Central memory CD8-positive, alpha-beta T cell (primary cell): ENCODE results near the gene ORMDL3.
A peak's percentile ranks its signal among the peaks of the same experiment; 100 is the strongest.

Source experiments
- ATAC-seq: fragments of 150-1000 bp; cut with Tn5 transposase; replicated peaks from 2 replicates; pipeline ENCODE4 v1.10.0; 2022; ENCODE audit warnings: mild to moderate bottlenecking, moderate FRiP score, moderate number of reproducible peaks; ENCODE audit not compliant: poor library complexity, severe bottlenecking; ENCODE audit errors: extremely low read depth
- DNase-seq, 2 donors: peaks; one replicate each; pipeline ENCODE4 v3.0.0; 2021; ENCODE audit warnings: low spot score in 2 of 2
- H3K27ac Mint-ChIP-seq: one replicate; pipeline ENCODE4 v1.8.0; 2022; ENCODE audit warnings: low read depth, mild to moderate bottlenecking, moderate library complexity, mixed read lengths
- H3K27me3 Mint-ChIP-seq: one replicate; pipeline ENCODE4 v1.8.0; 2022; ENCODE audit warnings: mixed read lengths
- H3K36me3 Mint-ChIP-seq: one replicate; pipeline ENCODE4 v1.8.0; 2022; ENCODE audit warnings: mild to moderate bottlenecking, moderate library complexity, mixed read lengths; ENCODE audit not compliant: insufficient read depth
- H3K4me1 Mint-ChIP-seq: one replicate; pipeline ENCODE4 v1.8.0; 2022; ENCODE audit warnings: mixed read lengths
- H3K4me3 Mint-ChIP-seq: one replicate; pipeline ENCODE4 v1.8.0; 2022; ENCODE audit warnings: mild to moderate bottlenecking, moderate library complexity, mixed read lengths
- H3K9me3 Mint-ChIP-seq: one replicate; pipeline ENCODE4 v1.8.0; 2022; ENCODE audit warnings: mixed read lengths

The ORMDL3 gene

DNA sequence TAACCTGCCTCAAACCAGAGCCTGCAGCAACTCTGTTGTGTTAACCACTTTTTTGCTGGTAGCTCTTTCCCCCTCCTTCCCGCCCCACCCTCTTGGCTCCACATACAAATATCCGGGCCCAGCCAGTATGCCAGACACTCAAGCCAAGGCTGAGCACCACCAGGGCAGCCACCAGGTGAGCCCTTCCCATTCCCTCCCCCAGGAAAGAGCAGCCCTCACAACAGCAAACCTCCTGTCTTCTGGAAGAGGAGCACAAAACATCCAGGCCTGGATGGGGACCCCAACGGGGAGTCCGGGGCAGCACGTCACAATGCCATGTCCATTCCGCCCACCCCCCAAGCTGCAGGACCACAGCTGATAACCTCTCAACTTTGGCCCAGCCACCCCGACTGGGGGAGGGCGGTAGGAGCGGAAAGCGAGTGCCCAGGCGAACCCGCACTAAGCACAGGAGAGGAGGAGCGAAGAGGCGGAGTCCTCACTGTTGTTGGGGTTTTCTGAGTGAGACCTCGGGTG, 757 bp downstream of the ORMDL3 start:
- H3K36me3 Mint-ChIP-seq = peaks cover 31% of the 10 kb centered on the region
- H3K9me3 Mint-ChIP-seq = no peaks in the 10 kb centered on the region
- peak; percentile 77 for ATAC-seq
- peaks cover 54% of the 10 kb centered on the region for H3K4me1 Mint-ChIP-seq
- H3K27me3 Mint-ChIP-seq = no peaks in the 10 kb centered on the region
- peak overlapping the region; percentile 78 for H3K27ac Mint-ChIP-seq
- DNase-seq = peak; percentile 37 to 60
- peak overlapping the region; percentile 94 for H3K4me3 Mint-ChIP-seq

DNA sequence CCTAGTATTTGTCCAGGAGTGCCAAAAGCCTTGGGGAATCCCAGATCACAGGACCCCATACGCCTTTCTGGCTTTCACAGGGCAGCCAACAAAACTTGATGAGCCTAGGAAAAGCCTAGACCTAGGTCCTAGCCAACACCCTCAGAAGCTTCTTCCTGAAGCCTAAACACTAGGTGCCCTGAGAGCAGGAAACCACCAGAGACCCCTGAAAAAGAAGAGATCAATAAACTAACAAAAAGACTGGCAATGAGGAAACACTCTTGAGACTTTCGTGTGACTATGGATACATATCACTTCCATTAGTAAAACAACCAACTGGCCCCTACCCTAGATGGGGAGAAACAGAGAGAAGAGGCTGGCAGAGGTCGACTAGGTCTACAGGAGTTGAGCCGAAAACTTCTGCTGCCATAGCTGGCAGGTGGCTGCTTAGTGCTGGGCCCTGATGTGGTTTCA, 1.2 kb downstream of the ORMDL3 start:
- Mint-ChIP-seq H3K27me3 (no peaks in the 10 kb centered on the region), H3K36me3 (peaks cover 33% of the 10 kb centered on the region), H3K4me1 (peaks cover 59% of the 10 kb centered on the region), H3K9me3 (no peaks in the 10 kb centered on the region), H3K27ac (peak overlapping the region; percentile 78), H3K4me3 (peak overlapping the region; percentile 94)
- DNase-seq (no peak), ATAC-seq (no peak)

GRCh38 chr17:39925282-39926134, 1.9 kb downstream of the ORMDL3 start:
- no peaks in the 10 kb centered on the region for H3K9me3 Mint-ChIP-seq
- peaks cover 65% of the 10 kb centered on the region for H3K4me1 Mint-ChIP-seq
- peak overlapping the region; percentile 78 for H3K27ac Mint-ChIP-seq
- DNase-seq (no peak), ATAC-seq (no peak)
- H3K27me3 Mint-ChIP-seq = no peaks in the 10 kb centered on the region
- H3K36me3 Mint-ChIP-seq = peaks cover 33% of the 10 kb centered on the region
- H3K4me3 Mint-ChIP-seq = peak overlapping the region; percentile 94

GRCh38 chr17:39924691-39925055, 2.7 kb downstream of the ORMDL3 start:
- H3K4me3 Mint-ChIP-seq = peak overlapping the region; percentile 94
- no peak for ATAC-seq
- peak overlapping the region; percentile 78 for H3K27ac Mint-ChIP-seq
- H3K27me3 Mint-ChIP-seq = no peaks in the 10 kb centered on the region
- H3K4me1 Mint-ChIP-seq = peaks cover 71% of the 10 kb centered on the region
- DNase-seq = no peak
- H3K36me3 Mint-ChIP-seq = peaks cover 37% of the 10 kb centered on the region
- no peaks in the 10 kb centered on the region for H3K9me3 Mint-ChIP-seq

- no peaks in the 10 kb centered on the region for H3K9me3 Mint-ChIP-seq
- no peak for DNase-seq
- peak overlapping the region; percentile 94 for H3K4me3 Mint-ChIP-seq
- H3K27me3 Mint-ChIP-seq = no peaks in the 10 kb centered on the region
- H3K27ac Mint-ChIP-seq = peak overlapping the region; percentile 72
- H3K4me1 Mint-ChIP-seq = peaks cover 75% of the 10 kb centered on the region
- H3K36me3 Mint-ChIP-seq = peaks cover 42% of the 10 kb centered on the region
- no peak for ATAC-seq
These were observed 3.3 kb downstream of the ORMDL3 start for GRCh38 chr17:39923836-39924690.

GRCh38 chr17:39923230-39923629, 4.2 kb downstream of the ORMDL3 start:
- Mint-ChIP-seq H3K9me3 (no peaks in the 10 kb centered on the region), H3K4me3 (peak overlapping the region; percentile 94), H3K27ac (peak overlapping the region; percentile 72), H3K4me1 (peaks cover 83% of the 10 kb centered on the region), H3K27me3 (no peaks in the 10 kb centered on the region), H3K36me3 (peaks cover 42% of the 10 kb centered on the region)
- DNase-seq (no peak), ATAC-seq (no peak)

GRCh38 chr17:39922006-39922405, 5.4 kb downstream of the ORMDL3 start:
- H3K27me3 Mint-ChIP-seq = no peaks in the 10 kb centered on the region
- H3K36me3 Mint-ChIP-seq = peaks cover 47% of the 10 kb centered on the region
- peaks cover 84% of the 10 kb centered on the region for H3K4me1 Mint-ChIP-seq
- no peak for ATAC-seq
- no peaks in the 10 kb centered on the region for H3K9me3 Mint-ChIP-seq
- H3K27ac Mint-ChIP-seq = peak overlapping the region; percentile 16
- DNase-seq = no peak
- H3K4me3 Mint-ChIP-seq = peak overlapping the region; percentile 27

DNA sequence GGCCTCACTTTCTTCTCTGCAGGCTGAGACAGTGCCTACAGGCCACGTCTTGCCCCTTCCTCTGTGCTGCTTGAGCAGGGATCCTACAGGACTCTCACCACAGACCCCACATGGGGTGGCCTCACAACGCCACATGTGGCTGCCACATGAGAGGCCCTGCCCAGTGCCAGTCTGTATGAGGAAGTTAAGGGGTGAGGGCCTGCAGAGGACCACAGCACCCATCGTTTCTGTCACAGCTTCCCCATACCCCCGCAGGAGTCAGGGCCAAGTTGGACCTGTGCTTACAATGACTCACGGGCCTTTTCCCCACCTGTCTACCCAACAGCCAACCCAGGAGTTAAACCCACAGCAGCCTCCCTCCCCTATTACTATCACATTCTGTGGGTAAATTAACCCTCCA, 6.1 kb downstream of the ORMDL3 start:
- ATAC-seq (no peak), DNase-seq (no peak)
- Mint-ChIP-seq H3K36me3 (peaks cover 44% of the 10 kb centered on the region), H3K4me1 (peaks cover 84% of the 10 kb centered on the region), H3K27me3 (no peaks in the 10 kb centered on the region), H3K27ac (peak overlapping the region; percentile 82), H3K4me3 (peak overlapping the region; percentile 27), H3K9me3 (no peaks in the 10 kb centered on the region)

GRCh38 chr17:39920218-39921210, 6.9 kb downstream of the ORMDL3 start:
- ATAC-seq = peak; percentile 38
- Mint-ChIP-seq H3K27me3 (no peaks in the 10 kb centered on the region), H3K4me3 (peak overlapping the region; percentile 27), H3K9me3 (no peaks in the 10 kb centered on the region), H3K36me3 (peaks cover 42% of the 10 kb centered on the region), H3K27ac (peak overlapping the region; percentile 82), H3K4me1 (peaks cover 76% of the 10 kb centered on the region)
- no peak for DNase-seq

DNA sequence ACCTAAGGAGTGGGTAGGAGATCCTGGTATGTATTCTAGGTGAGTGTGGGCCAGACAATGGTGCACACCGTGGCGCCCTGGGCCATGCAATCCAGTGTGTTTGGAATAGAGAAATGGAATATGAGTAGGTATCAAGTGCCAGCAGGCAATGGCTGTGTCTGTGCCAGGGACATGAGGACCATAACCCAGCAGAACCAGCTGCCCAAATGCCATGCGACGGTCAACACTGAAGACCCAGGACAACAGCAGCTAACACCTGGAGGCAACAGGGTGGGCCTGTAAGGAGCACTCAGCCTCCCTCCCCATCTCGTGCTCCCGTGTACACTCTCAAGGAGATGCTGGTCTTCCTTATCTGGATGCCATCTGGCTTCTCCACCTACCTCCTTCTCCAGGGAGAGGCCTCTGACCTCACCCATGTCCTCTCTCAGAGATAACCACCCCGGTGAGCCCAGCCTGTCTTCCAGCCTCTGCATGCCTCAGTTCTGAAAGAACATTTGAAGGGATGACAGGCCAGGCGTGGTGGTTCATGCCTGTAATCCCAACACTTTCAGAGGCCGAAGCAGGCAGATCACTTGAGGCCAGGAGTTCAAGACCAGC, 8.2 kb downstream of the ORMDL3 start:
- Mint-ChIP-seq H3K9me3 (no peaks in the 10 kb centered on the region), H3K27me3 (no peaks in the 10 kb centered on the region), H3K36me3 (peaks cover 44% of the 10 kb centered on the region), H3K4me3 (peak overlapping the region; percentile 41), H3K27ac (no peak overlapping the region), H3K4me1 (peaks cover 64% of the 10 kb centered on the region)
- ATAC-seq (no peak), DNase-seq (no peak)

DNA sequence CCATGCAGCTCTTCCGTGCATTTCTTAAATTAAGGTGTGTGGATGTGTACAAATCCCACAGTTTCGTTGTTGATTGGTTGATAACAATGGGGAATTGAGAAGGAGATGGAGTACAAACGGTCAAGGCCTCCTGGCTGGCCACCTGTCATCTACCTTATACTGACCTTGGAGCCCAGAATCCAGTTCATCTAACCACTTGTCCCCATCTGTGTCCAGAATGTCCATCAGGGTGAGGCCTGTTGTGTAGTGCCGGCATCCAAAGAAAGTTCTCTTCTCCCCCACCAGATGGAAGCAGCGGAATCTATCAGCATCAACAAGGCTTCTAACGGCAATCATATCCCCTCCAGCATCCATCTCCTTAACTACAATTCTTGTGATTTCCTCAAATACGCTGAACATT, 10.5 kb downstream of the ORMDL3 start:
- no peaks in the 10 kb centered on the region for H3K9me3 Mint-ChIP-seq
- H3K27me3 Mint-ChIP-seq = no peaks in the 10 kb centered on the region
- ATAC-seq = no peak
- peak overlapping the region; percentile 3 for H3K27ac Mint-ChIP-seq
- peaks cover 46% of the 10 kb centered on the region for H3K4me1 Mint-ChIP-seq
- H3K36me3 Mint-ChIP-seq = peaks cover 47% of the 10 kb centered on the region
- H3K4me3 Mint-ChIP-seq = no peak overlapping the region
- DNase-seq = no peak
